ENCODE results near the gene PIM2.

PIM2 gene

DNA sequence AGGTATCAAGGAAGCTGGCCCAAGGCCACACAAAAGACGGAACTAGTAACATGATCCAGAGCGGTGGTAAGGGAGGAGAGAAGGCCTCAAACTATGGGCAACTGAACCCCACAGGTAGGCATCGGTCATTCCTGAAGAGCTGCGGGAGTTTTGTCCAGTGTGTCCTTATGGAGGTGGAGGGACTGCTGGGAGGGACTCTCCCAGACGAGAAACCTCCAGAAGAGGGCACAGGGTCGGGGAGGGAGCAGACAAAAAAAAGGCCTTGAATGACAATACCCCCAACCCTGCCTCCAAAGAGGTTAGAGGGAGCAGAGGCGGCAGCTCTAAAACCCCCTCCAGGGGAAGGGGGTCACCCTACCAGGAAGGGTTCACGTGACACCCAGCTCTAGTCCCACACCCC lies 14.6 kb downstream of the PIM2 start:
- Mint-ChIP-seq H3K4me3 (no peak overlapping the region), H3K4me1 (ENCODE audit: low read depth) (peaks cover 7% of the 10 kb centered on the region), H3K36me3 (ENCODE audit: low read depth) (peaks cover 71% of the 10 kb centered on the region), H3K27me3 (peaks cover 19% of the 10 kb centered on the region), H3K27ac (peak overlapping the region; percentile 78), H3K9me3 (no peaks in the 10 kb centered on the region)
- DNase-seq = no peak

DNA sequence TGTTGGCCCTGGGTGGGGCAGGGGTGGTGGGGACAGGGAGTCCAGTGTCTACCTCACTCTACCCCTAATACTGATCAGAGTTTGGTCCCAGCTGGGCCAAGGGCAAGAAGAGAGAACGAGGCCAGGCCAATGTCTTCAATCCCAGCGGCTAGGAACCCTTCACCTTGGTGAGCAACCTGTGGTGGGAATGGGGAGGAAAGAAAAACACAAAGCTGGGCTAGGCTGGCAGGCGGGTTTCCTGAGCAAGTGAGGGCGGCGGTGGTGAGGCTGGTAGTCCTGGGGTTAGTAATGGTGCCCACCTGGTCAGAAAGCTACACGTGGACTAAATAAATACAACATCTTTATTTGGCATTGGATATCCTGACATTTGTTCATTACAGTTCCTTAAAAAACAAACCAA lies 15.5 kb downstream of the PIM2 start:
- H3K4me1 Mint-ChIP-seq (ENCODE audit: low read depth) = peaks cover 9% of the 10 kb centered on the region
- DNase-seq = no peak
- no peak overlapping the region for H3K4me3 Mint-ChIP-seq
- H3K27me3 Mint-ChIP-seq = peaks cover 19% of the 10 kb centered on the region
- peaks cover 67% of the 10 kb centered on the region for H3K36me3 Mint-ChIP-seq (ENCODE audit: low read depth)
- H3K27ac Mint-ChIP-seq = peak overlapping the region; percentile 78
- no peaks in the 10 kb centered on the region for H3K9me3 Mint-ChIP-seq

DNA sequence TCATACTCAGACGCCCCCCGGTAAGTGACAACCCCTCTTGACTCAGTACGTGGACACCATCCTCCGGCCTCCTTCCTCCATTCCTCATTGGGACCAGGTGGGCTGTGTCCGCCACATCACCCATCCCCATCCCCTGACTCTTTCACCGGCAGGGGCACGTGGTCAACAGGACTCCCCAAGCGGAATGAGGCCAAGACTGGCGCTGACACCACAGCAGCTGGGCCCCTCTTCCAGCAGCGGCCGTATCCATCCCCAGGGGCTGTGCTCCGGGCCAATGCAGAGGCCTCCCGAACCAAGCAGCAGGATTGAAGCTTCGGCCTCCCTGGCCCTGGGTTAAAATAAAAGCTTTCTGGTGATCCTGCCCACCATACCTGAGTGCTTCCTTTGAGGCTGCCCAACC lies 16.0 kb downstream of the PIM2 start:
- Mint-ChIP-seq H3K36me3 (ENCODE audit: low read depth) (peaks cover 69% of the 10 kb centered on the region), H3K9me3 (no peaks in the 10 kb centered on the region), H3K4me3 (no peak overlapping the region), H3K27ac (peak overlapping the region; percentile 44), H3K4me1 (ENCODE audit: low read depth) (peaks cover 9% of the 10 kb centered on the region), H3K27me3 (peaks cover 19% of the 10 kb centered on the region)
- no peak for DNase-seq

DNA sequence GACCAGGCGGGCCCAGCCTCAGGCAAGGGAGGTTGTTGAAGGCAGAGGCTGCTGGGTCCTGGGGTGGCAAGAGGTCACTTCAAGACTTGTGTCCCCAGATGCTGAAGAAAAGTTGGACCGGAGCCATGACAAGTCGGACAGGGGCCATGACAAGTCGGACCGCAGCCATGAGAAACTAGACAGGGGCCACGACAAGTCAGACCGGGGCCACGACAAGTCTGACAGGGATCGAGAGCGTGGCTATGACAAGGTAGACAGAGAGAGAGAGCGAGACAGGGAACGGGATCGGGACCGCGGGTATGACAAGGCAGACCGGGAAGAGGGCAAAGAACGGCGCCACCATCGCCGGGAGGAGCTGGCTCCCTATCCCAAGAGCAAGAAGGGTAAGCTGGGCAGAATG lies 16.7 kb downstream of the PIM2 start:
- no peaks in the 10 kb centered on the region for H3K9me3 Mint-ChIP-seq
- DNase-seq = no peak
- no peak overlapping the region for H3K4me3 Mint-ChIP-seq
- H3K4me1 Mint-ChIP-seq (ENCODE audit: low read depth) = peaks cover 9% of the 10 kb centered on the region
- peak overlapping the region; percentile 44 for H3K27ac Mint-ChIP-seq
- peaks cover 19% of the 10 kb centered on the region for H3K27me3 Mint-ChIP-seq
- H3K36me3 Mint-ChIP-seq (ENCODE audit: low read depth) = peaks cover 72% of the 10 kb centered on the region

DNA sequence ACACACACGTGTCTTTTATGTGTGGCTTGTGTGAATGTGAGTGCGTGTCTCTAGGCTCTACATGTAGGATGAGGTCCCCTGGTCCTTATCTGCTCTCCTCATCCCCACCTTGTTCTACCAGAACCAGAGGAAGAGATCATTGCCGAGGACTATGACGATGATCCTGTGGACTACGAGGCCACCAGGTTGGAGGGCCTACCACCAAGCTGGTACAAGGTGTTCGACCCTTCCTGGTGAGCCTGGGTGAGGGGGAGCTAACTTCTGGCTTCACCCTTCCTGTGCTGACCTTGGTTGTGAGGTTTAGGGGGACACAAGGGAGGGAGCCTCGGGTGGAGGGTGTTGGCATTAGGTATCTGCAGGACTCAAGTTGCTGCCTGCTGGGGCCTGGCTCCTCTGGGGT lies 17.8 kb downstream of the PIM2 start:
- peak overlapping the region; percentile 50 for H3K27ac Mint-ChIP-seq
- H3K4me3 Mint-ChIP-seq = no peak overlapping the region
- no peak for DNase-seq
- H3K36me3 Mint-ChIP-seq (ENCODE audit: low read depth) = peaks cover 77% of the 10 kb centered on the region
- H3K4me1 Mint-ChIP-seq (ENCODE audit: low read depth) = peaks cover 18% of the 10 kb centered on the region
- peaks cover 19% of the 10 kb centered on the region for H3K27me3 Mint-ChIP-seq
- no peaks in the 10 kb centered on the region for H3K9me3 Mint-ChIP-seq

DNA sequence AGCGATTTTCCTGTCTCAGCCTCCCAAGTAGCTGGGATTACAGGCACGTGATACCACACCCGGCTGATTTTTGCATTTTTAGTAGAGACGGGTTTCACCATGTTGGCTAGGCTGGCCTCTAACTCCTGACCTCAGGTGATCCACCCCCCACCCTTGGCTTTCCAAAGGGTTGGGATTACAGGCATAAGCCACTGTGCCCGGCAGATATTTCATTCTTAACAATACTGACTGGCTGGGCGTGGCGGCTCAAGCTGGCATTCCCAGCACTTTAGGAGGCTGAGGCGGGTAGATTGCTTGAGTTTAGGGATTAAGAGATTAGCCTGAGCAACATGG lies 19.8 kb downstream of the PIM2 start:
- Mint-ChIP-seq H3K27me3 (peaks cover 17% of the 10 kb centered on the region), H3K27ac (peak overlapping the region; percentile 93), H3K36me3 (ENCODE audit: low read depth) (peaks cover 67% of the 10 kb centered on the region), H3K4me1 (ENCODE audit: low read depth) (peaks cover 23% of the 10 kb centered on the region), H3K4me3 (peak overlapping the region; percentile 82), H3K9me3 (no peaks in the 10 kb centered on the region)
- DNase-seq = no peak

DNA sequence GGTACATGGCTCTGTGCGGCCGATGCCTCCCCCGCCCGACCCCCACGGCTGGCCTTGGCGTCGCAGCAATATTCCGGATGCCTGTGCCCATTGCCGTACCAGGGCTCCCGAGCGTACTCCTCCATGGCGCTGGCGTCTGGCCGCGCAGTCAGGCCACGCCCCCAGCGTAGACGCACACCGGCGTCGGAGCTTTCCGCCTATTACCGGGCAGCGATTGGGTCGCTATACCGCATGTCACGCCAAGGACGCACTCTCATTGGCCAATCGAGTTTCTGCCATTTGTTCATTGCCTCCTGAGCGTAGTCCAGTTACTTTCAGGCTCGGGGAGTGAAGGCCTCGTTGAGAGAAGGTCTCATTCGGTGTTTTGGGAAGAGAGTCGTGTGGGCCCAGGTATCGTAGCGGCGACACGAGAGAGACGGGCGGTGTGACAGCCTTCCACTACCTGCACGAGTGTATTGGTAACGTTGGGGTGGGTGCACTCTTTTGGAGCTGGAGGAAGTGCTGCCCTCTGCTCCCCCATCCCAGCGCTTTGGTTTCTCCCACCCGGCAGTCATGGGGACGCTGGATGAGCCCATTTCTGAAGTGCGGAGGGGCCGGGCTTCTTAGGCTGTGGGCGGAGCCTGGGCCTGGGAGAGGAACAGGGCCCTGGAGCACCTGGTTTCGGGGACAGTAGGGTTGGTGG lies 21.1 kb downstream of the PIM2 start, which contains the start of the genes PQBP1 and TIMM17B:
PQBP1 (plus strand) TSS at position 306 of the 682 bp plus-strand sequence. CDS start 580 bp downstream, outside the sequence.
TIMM17B (minus strand) TSS at position 144 of the 682 bp plus-strand sequence; CDS start at position 125, 19 bp downstream.
- Mint-ChIP-seq H3K27me3 (peaks cover 16% of the 10 kb centered on the region), H3K4me1 (ENCODE audit: low read depth) (peaks cover 23% of the 10 kb centered on the region), H3K36me3 (ENCODE audit: low read depth) (peaks cover 65% of the 10 kb centered on the region), H3K27ac (peak within 1 kb of the TSS; percentile 93), H3K9me3 (no peaks in the 10 kb centered on the region), H3K4me3 (peak within 1 kb of the TSS; percentile 82)
- DNase-seq = peak; percentile 87

DNA sequence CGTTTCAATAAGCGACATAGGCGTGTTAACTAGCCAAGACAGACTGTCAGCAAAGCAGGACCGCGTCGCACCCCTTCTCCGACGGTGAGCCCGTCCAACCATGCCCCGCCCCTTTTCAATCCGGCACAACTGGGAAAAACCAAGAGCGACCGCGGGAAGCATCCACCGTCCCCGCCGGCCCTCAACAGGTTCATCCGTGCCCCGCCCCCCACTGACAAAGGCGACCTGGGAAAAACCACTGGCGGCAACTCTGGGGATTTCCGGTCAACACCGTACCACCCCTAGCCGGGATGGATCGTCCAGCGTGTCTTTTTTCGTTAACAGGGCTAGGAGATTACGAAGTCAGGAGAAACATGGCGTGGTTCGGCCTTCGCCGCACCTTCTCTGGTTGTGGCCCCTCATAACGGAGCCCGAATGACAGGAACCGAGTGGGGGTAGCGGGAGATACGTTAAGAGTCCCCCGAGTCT lies 21.6 kb downstream of the PIM2 start:
- H3K36me3 Mint-ChIP-seq (ENCODE audit: low read depth) = peaks cover 61% of the 10 kb centered on the region
- H3K4me3 Mint-ChIP-seq = peak overlapping the region; percentile 82
- DNase-seq = peak; percentile 72
- H3K27me3 Mint-ChIP-seq = peaks cover 17% of the 10 kb centered on the region
- peaks cover 23% of the 10 kb centered on the region for H3K4me1 Mint-ChIP-seq (ENCODE audit: low read depth)
- no peaks in the 10 kb centered on the region for H3K9me3 Mint-ChIP-seq
- peak overlapping the region; percentile 93 for H3K27ac Mint-ChIP-seq

DNA sequence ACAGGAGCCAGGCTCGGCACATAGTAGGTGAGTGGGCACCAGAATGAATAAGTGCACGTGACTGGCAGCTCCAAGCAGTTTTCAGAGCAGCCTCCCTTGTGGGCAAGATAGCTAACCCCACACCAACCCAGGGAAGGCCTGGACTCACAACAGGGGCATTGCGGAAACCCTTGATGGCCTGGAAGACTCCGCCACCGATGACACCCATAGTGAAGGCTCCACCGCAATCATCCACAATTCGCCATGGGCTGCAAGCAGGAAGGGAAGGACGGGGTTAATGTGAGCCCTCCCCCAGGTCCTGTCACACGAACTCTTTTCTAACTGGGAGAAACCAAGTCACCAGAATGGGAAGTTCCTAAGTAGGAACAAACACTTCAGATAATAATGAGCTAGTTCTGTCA lies 22.2 kb downstream of the PIM2 start:
- Mint-ChIP-seq H3K4me3 (peak overlapping the region; percentile 82), H3K36me3 (ENCODE audit: low read depth) (peaks cover 60% of the 10 kb centered on the region), H3K9me3 (no peaks in the 10 kb centered on the region)

DNA sequence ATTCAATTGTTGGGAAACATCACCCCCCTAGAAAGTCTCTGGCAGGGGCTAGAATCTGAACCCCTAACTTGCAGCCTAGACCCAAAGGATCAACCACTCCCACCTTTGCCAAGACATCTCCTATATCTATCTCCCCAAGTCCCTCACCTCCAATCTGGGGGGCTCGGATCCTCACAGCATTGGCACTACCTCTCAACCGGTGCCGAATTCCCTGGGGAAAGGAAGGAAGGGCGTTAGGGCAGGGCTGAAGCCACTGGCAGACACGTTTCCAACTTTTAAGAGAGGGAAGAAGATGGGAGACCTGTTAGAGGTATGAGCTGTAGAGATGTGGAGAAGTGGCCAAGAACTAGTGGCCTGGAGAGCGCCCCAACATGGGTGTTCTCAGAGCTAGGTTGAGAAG lies 23.9 kb downstream of the PIM2 start:
- H3K27ac Mint-ChIP-seq = peak overlapping the region; percentile 34
- no peak for DNase-seq
- H3K4me1 Mint-ChIP-seq (ENCODE audit: low read depth) = peaks cover 34% of the 10 kb centered on the region
- H3K4me3 Mint-ChIP-seq = no peak overlapping the region
- H3K27me3 Mint-ChIP-seq = peaks cover 21% of the 10 kb centered on the region
- H3K36me3 Mint-ChIP-seq (ENCODE audit: low read depth) = peaks cover 47% of the 10 kb centered on the region
- H3K9me3 Mint-ChIP-seq = no peaks in the 10 kb centered on the region

More for the DNA sequence above, 22.2 kb downstream of the PIM2 start:
- Mint-ChIP-seq H3K27me3 (peaks cover 13% of the 10 kb centered on the region), H3K4me1 (ENCODE audit: low read depth) (peaks cover 27% of the 10 kb centered on the region), H3K27ac (peak overlapping the region; percentile 93)
- no peak for DNase-seq

DNA sequence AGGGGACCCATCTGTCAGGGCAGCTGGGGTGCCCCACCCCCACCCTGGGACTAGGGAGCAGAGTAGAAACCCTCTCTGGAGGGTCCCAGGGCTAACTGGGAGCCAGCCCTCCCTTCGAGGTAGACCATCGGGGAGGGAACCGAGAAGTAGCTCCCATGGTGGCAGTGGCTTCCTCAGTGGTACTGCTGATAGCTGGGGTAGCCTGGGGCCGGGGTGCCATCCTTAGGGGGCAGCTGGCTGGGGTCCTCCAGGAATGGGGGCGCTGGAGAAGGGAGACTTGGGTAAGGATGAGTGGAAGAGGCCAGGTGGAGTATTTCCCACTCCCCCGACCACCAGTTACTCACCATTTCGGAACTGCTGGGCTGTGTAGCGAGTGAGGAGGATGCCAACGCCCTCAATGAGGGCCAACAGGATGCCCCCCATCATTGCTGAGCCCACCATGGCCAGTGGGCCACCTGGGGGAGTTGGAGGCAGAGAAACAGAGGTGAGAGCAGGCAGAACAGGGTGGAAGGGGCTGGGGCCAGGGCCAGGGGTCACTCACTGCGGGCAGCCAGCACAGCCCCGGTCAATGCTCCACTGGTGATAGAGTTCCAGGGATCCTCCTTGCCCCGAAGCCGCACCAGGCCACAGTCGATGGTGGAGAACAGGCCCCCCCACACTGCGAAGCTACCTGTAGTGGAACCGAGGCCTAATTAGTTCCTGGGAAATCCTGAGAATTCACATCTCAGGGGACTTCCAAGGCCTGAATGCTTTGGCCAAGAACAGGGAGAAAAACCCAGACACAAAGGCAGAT lies 25.1 kb downstream of the PIM2 start:
- H3K4me1 Mint-ChIP-seq (ENCODE audit: low read depth) = peaks cover 29% of the 10 kb centered on the region
- no peak for DNase-seq
- no peaks in the 10 kb centered on the region for H3K9me3 Mint-ChIP-seq
- peaks cover 21% of the 10 kb centered on the region for H3K27me3 Mint-ChIP-seq
- no peak overlapping the region for H3K4me3 Mint-ChIP-seq
- peak overlapping the region; percentile 8 for H3K27ac Mint-ChIP-seq
- peaks cover 42% of the 10 kb centered on the region for H3K36me3 Mint-ChIP-seq (ENCODE audit: low read depth)

DNA sequence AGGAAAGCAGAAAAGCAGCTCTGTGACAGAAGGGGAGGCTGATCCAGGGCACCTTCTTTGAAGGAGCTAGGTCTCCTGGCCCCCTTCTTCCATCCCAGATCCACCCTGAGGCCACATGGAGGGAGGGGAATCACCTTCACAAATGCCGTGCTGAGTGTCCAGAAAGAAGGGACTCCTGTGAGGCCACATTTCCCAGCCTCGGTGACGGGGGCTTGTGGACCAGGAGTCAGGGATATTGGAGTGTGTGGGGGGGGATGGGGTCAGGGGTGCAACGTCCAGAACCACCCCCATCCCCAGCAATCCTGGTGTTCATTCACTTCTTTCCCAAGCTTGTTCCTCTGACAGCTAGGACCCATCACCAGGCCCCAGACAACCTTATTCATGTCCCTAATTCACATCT lies 25.9 kb downstream of the PIM2 start:
- peaks cover 35% of the 10 kb centered on the region for H3K36me3 Mint-ChIP-seq (ENCODE audit: low read depth)
- no peaks in the 10 kb centered on the region for H3K9me3 Mint-ChIP-seq
- H3K4me3 Mint-ChIP-seq = no peak overlapping the region
- peak overlapping the region; percentile 14 for H3K27ac Mint-ChIP-seq
- peaks cover 27% of the 10 kb centered on the region for H3K4me1 Mint-ChIP-seq (ENCODE audit: low read depth)
- peaks cover 21% of the 10 kb centered on the region for H3K27me3 Mint-ChIP-seq
- no peak for DNase-seq

DNA sequence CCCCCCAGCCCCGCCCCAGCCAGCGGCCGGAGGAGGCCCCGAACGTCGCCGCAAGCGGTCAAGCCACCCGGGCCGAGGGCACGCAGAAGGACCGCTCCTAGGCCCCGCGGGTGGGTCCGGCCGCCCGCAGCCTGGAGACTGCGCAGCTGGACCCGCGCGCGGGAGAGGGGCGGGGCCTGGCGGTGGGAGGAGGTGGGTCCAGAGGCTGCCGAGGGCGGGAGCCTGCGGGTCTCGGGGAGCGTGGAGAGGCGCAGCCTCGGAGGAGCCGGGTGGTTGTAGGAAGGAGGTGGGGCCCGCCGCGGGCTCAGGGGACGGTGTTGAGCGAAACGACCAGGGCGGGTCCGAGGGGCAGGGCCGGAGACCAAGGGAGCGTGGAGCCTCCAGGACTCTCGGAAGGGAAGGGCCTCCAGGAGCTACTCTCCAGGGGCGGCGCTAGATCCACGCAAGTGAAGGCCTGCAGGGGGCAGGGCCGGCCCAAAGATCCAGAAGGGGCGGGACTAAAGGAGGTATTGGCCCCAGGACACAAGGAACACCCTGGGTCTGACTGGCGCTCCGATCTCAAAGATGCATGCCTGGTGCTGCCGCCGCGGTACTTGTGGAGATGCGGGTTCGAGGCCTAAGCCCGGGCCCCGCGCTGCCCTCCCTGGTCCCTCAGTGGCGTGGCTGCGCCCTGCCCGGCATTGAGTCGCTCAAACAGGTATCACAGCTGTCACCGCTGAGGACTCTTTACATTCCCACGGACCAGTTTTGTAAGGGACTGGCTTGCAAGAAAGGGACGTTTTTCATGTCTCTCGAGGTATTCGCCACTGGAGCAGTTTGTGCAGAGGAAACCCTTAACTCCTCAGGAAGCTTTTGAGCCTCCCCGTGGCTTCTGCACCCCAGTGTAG lies 27.2 kb downstream of the PIM2 start:
- Mint-ChIP-seq H3K27ac (peak overlapping the region; percentile 87), H3K4me3 (peak overlapping the region; percentile 74)
- DNase-seq = peak; percentile 83

DNA sequence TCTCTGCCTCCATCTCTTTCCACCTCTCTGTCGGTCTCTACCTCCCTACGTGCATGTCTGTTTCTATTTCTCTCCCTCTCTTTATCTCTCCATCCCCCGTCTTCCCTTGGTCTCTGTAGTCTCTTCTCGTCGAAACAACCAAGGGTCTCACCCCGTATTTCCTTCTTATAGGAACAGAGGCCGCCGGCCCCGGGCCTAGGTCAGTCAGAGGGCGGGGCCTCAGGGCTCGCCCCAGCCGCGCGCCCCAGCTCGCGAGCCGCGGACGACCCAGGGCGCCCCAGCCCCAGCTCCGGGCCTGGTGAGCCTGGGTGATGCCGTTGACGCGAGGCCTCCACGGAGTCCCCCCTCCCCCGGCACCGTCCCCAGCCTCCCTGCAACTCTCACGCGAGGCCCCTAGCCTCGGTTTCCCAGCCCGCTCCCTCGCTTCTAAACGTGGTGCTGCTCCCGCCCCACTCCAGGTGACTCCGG lies 27.9 kb downstream of the PIM2 start:
- DNase-seq = no peak
- H3K4me1 Mint-ChIP-seq (ENCODE audit: low read depth) = peaks cover 19% of the 10 kb centered on the region
- H3K36me3 Mint-ChIP-seq (ENCODE audit: low read depth) = peaks cover 24% of the 10 kb centered on the region
- H3K4me3 Mint-ChIP-seq = peak overlapping the region; percentile 74
- no peaks in the 10 kb centered on the region for H3K9me3 Mint-ChIP-seq
- H3K27ac Mint-ChIP-seq = peak overlapping the region; percentile 69
- H3K27me3 Mint-ChIP-seq = peaks cover 21% of the 10 kb centered on the region

More for the DNA sequence above, 27.2 kb downstream of the PIM2 start:
- no peaks in the 10 kb centered on the region for H3K9me3 Mint-ChIP-seq
- H3K36me3 Mint-ChIP-seq (ENCODE audit: low read depth) = peaks cover 27% of the 10 kb centered on the region
- H3K27me3 Mint-ChIP-seq = peaks cover 21% of the 10 kb centered on the region
- H3K4me1 Mint-ChIP-seq (ENCODE audit: low read depth) = peaks cover 23% of the 10 kb centered on the region

Measured in activated T-cell treated with anti-CD3 and anti-CD28 coated beads, Interleukin-2, amount 50 U/mL, for 24 hours (primary cell).